SK-N-SH (cell line): Measurements from ENCODE around the gene CENPVL1. TPM values are rescaled to one million over a fixed set of nuclear protein-coding genes. Genes with fewer than 3 reads are reported as not detected.
"Not testable (repeated sequence)": the region's sequence is repeated elsewhere in the genome, so short reads cannot be mapped to it uniquely, and the experiment has no call there.

ENCODE experiments used
- CTCF ChIA-PET: fragments of 300-600, 350-600 bp; formaldehyde crosslinking; extraction: SDS; loops from one replicate; lab custom pipeline; 2021; lab: Yijun Ruan, JAX
- POLR2A ChIA-PET: fragments of 350-600 bp; sonication (Branson Sonifier 250); formaldehyde crosslinking; extraction: SDS; loops from one replicate; lab custom pipeline; 2020; ENCODE audit warnings: antibody characterized with exemption, inconsistent platforms; lab: Yijun Ruan, JAX
- DNase-seq: peaks from one replicate; pipeline ENCODE4 v3.0.0; 2012
- H2AFZ ChIP-seq: fragments of 200-600 bp; sonication (generic); 2 replicates; pipeline ENCODE4 v1.8.1; 2016; ENCODE audit warnings: antibody characterized with exemption, mild to moderate bottlenecking, low read depth
- H3F3A ChIP-seq: fragments of 200-600 bp; sonication (generic); replicated peaks from 2 replicates; pipeline ENCODE3; 2016; ENCODE audit warnings: antibody characterized with exemption, mild to moderate bottlenecking; ENCODE audit not compliant: insufficient read depth
- H3K27ac ChIP-seq, 2 experiments: fragments of 200-500 bp in 1 of 2; fragments of 200-600 bp in 1 of 2; sonication (Bioruptor generic) in 1 of 2; sonication (generic), shearing (Covaris generic) in 1 of 2; 2 replicates each; pipeline versions ENCODE4 v1.5.1 to v1.6.1; 2014 to 2016; ENCODE audit warnings: low read depth in 2 of 2, inconsistent platforms in 1 of 2, low read length in 1 of 2, mild to moderate bottlenecking in 1 of 2, mixed read lengths in 1 of 2
- H3K27me3 ChIP-seq: fragments of 200-600 bp; sonication (generic), shearing (Covaris generic); 2 replicates; pipeline ENCODE4 v1.6.1; 2016; ENCODE audit warnings: mixed run types; ENCODE audit not compliant: insufficient read depth
- H3K36me3 ChIP-seq, 2 experiments: fragments of 200-500 bp in 1 of 2; fragments of 200-600 bp in 1 of 2; sonication (Bioruptor generic) in 1 of 2; sonication (generic) in 1 of 2; replicated peaks in 1 of 2; 2 replicates each; pipeline versions ENCODE3 to v1.5.1; 2014 to 2016; ENCODE audit warnings: low read length in 1 of 2, mild to moderate bottlenecking in 1 of 2; ENCODE audit not compliant: insufficient read depth in 2 of 2, control insufficient read depth in 1 of 2
- H3K4me1 ChIP-seq, 2 experiments: fragments of 200-500 bp in 1 of 2; fragments of 200-600 bp in 1 of 2; sonication (Bioruptor generic) in 1 of 2; sonication (generic), shearing (Covaris generic) in 1 of 2; 2 replicates each; pipeline versions ENCODE4 v1.5.1 to v1.6.1; 2014 to 2016; ENCODE audit warnings: low read depth in 1 of 2, low read length in 1 of 2, mixed run types in 1 of 2; ENCODE audit not compliant: insufficient read depth in 2 of 2, control insufficient read depth in 1 of 2
- H3K4me2 ChIP-seq: fragments of 200-600 bp; sonication (generic), shearing (Covaris generic); 2 replicates; pipeline ENCODE4 v1.6.1; 2017; ENCODE audit warnings: mixed run types
- H3K4me3 ChIP-seq, 2 experiments: fragments of 200-500 bp in 1 of 2; fragments of 200-600 bp in 1 of 2; sonication (Bioruptor generic) in 1 of 2; sonication (generic), shearing (Covaris generic) in 1 of 2; 2 replicates each; pipeline versions ENCODE4 v1.5.1 to v1.8.1; 2014 to 2016; ENCODE audit warnings: low read depth in 2 of 2, inconsistent platforms in 1 of 2, low read length in 1 of 2, mild to moderate bottlenecking in 1 of 2, mixed read lengths in 1 of 2, moderate library complexity in 1 of 2
- H3K79me2 ChIP-seq: fragments of 200-600 bp; sonication (generic); 2 replicates; pipeline ENCODE4 v1.8.1; 2017; ENCODE audit warnings: mild to moderate bottlenecking; ENCODE audit not compliant: insufficient read depth
- H3K9ac ChIP-seq: fragments of 200-600 bp; sonication (generic); 2 replicates; pipeline ENCODE4 v1.6.1; 2017; ENCODE audit warnings: mixed run types
- H3K9me2 ChIP-seq: fragments of 200-600 bp; sonication (generic); 2 replicates; pipeline ENCODE4 v1.6.1; 2017; ENCODE audit warnings: mixed run types
- H3K9me3 ChIP-seq: fragments of 200-600 bp; sonication (generic); 2 replicates; pipeline ENCODE4 v1.6.1; 2017; ENCODE audit warnings: mixed run types, mild to moderate bottlenecking, moderate library complexity
- H4K20me1 ChIP-seq: fragments of 200-600 bp; sonication (generic); 2 replicates; pipeline ENCODE4 v1.6.1; 2017; ENCODE audit warnings: mild to moderate bottlenecking, mixed run types; ENCODE audit not compliant: insufficient read depth
- CHD2 ChIP-seq: fragments of 150-350 bp; IDR thresholded peaks from 2 replicates; pipeline ENCODE4 v1.6.1; 2018; ENCODE audit warnings: low read length; ENCODE audit not compliant: partially characterized antibody
- GABPA ChIP-seq: IDR thresholded peaks from 2 replicates; pipeline ENCODE4 v1.4.0; 2012; ENCODE audit warnings: low read depth, mild to moderate bottlenecking
- GATA2 ChIP-seq: sonication (generic); formaldehyde crosslinking; IDR thresholded peaks from 2 replicates; pipeline ENCODE4 v1.5.0; 2020; ENCODE audit warnings: mild to moderate bottlenecking, missing genetic modification reagents
- NFIC ChIP-seq: IDR thresholded peaks from 2 replicates; pipeline ENCODE4 v1.4.0; 2012; ENCODE audit warnings: borderline replicate concordance
- POLR2AphosphoS5 ChIP-seq: IDR thresholded peaks from 2 replicates; pipeline ENCODE4 v1.6.1; 2012; ENCODE audit warnings: low read depth, low read length
- SIN3A ChIP-seq: IDR thresholded peaks from 2 replicates; pipeline ENCODE4 v1.6.1; 2012; ENCODE audit warnings: low read depth, mild to moderate bottlenecking, low read length, moderate library complexity, borderline replicate concordance
- WGBS: methylation state at CpG from one replicate; pipeline ENCODE4 v1.1.6; 2017; ENCODE audit warnings: low lambda C conversion rate; 5-methylcytosine and 5-hydroxymethylcytosine counted together
- polyA plus RNA-seq, 3 experiments: library from polyadenylated mRNA; depleted of rRNA; stranded (reverse); fragments of >200 nt; gene quantifications; 2 replicates each; pipeline ENCODE4 v1.2.3, GENCODE V29; 2012
- TF ChIP-seq, protein P1 (sequence below): IDR thresholded peaks from 2 replicates; pipeline ENCODE4 v1.4.0; 2012; ENCODE audit warnings: low read depth, borderline replicate concordance
- TF ChIP-seq, protein P2 (sequence below): fragments of 150-350 bp; IDR thresholded peaks from 2 replicates; pipeline ENCODE4 v1.6.1; 2016; ENCODE audit warnings: mild to moderate bottlenecking, low read depth, low read length
- TF ChIP-seq, protein P3 (sequence below): IDR thresholded peaks from 2 replicates; pipeline ENCODE4 v1.4.0; 2012; ENCODE audit warnings: low read depth
- TF ChIP-seq, protein P4 (sequence below): IDR thresholded peaks from 2 replicates; pipeline ENCODE4 v1.4.0; 2012; ENCODE audit warnings: low read depth, borderline replicate concordance

Gene CENPVL1
- polyA plus RNA-seq, 1 of the 3 experiments (the other 2 are of a cell fraction) = 0.03 TPM

DNA sequence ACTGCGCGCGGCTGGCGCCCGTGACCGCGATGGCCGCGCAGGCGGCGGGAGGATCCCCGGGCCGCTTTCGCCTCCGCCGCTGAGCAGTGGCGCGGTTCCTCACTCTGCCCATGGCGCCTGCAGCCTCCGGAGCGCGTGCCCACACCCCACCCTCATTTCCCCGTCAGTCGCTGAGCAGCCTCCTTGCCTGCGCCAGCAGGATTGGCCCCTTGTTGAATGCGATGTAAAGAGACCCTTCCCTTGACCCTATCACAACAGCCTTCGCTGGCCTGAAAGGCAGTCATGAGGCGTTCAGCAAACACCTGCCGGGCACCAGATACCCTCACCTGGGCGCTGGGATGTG, 27.6 kb upstream of the CENPVL1 start, which contains the start of gene CENPVL2:
Gene CENPVL2, minus strand, starts transcription at position 112 of the 343 bp plus-strand sequence. Its CDS starts 0 bp downstream, at position 112.
- H3K79me2 ChIP-seq, CTCF ChIA-PET, H3K4me1 ChIP-seq, H3K36me3 ChIP-seq, DNase-seq, H3F3A ChIP-seq, H3K4me3 ChIP-seq, H3K9me2 ChIP-seq, POLR2A ChIA-PET, H3K4me2 ChIP-seq, H3K27ac ChIP-seq, H3K27me3 ChIP-seq, H2AFZ ChIP-seq, H4K20me1 ChIP-seq, H3K9ac ChIP-seq, H3K9me3 ChIP-seq: not testable (repeated sequence)
- no CpG with 5 or more reads among the region's 30 CpGs for WGBS

DNA sequence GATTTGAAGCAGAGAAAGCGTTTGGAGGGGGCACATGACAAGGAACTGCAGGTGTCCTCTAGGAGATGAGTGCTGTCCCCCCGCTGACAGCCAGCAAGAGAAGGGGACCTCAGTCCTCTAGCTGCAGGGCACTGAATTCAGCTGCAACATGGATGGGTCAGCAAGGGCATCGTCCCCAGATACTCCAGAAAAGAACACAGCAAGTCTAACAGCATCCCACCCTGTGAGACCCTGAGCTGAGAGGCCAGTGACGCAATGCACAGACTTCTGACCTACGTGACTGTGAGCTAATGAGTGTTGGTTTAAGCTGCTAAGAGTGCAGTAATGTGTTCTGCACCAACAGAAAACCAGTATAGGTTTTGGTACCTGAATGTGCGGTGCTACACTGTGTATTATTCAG, 16.1 kb upstream of the CENPVL1 start:
- H3K4me2 ChIP-seq = no peak overlapping the region
- ChIA-PET POLR2A (no interaction called here), CTCF (no interaction called here)
- no peaks in the 10 kb centered on the region for H4K20me1 ChIP-seq
- H3K4me3 ChIP-seq = no peak overlapping the region
- no peaks in the 10 kb centered on the region for H3K79me2 ChIP-seq
- H3K27ac ChIP-seq = no peak overlapping the region
- H3K9ac ChIP-seq = no peak overlapping the region
- no peaks in the 10 kb centered on the region for H3K9me2 ChIP-seq
- H3F3A ChIP-seq = no peaks in the 10 kb centered on the region
- TF ChIP-seq NFIC = no peak
- TF ChIP-seq POLR2AphosphoS5 = no peak
- H3K9me3 ChIP-seq = no peaks in the 10 kb centered on the region
- peaks cover 6% of the 10 kb centered on the region; the same call in 1 of the 2 replicates for H3K27me3 ChIP-seq
- no peaks in the 10 kb centered on the region for H3K4me1 ChIP-seq
- H3K36me3 ChIP-seq = no peaks in the 10 kb centered on the region
- no peak overlapping the region for H2AFZ ChIP-seq
- WGBS = 10% methylated on average over 6 of the region's 6 CpGs
- no peak for DNase-seq

DNA sequence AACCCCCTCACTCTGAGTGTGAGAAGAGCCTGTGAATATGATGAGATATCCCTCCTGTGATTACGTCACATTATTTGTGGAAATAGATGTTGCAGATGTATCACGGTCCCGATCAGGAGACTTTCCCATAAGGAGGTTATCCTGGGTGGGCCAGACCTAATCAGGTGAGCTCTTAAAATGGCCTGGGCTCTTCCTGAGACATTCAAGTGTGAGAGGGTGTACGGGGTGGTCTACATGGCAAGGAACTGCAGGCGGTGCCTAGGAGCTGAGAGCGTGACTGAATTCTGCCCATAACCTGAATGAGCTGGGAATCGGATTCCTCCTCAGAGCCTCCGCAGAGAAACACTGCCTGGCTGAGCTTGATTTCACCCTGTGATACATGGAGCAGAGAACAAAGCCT, 12.9 kb upstream of the CENPVL1 start:
- CTCF ChIA-PET = no interaction called here
- no peak for DNase-seq
- POLR2A ChIA-PET = no interaction called here
- Histone ChIP-seq H3K4me2 (no peak overlapping the region), H3K9ac (no peak overlapping the region), H2AFZ (no peak overlapping the region), H3K27me3 (peaks cover 6% of the 10 kb centered on the region; the same call in 1 of the 2 replicates), H3K36me3 (no peaks in the 10 kb centered on the region), H3F3A (no peaks in the 10 kb centered on the region), H3K9me3 (no peaks in the 10 kb centered on the region), H3K27ac (no peak overlapping the region), H4K20me1 (no peaks in the 10 kb centered on the region), H3K79me2 (no peaks in the 10 kb centered on the region)
- 0% methylated on average over 1 of the region's 8 CpGs for WGBS
- TF ChIP-seq, protein P1, sequence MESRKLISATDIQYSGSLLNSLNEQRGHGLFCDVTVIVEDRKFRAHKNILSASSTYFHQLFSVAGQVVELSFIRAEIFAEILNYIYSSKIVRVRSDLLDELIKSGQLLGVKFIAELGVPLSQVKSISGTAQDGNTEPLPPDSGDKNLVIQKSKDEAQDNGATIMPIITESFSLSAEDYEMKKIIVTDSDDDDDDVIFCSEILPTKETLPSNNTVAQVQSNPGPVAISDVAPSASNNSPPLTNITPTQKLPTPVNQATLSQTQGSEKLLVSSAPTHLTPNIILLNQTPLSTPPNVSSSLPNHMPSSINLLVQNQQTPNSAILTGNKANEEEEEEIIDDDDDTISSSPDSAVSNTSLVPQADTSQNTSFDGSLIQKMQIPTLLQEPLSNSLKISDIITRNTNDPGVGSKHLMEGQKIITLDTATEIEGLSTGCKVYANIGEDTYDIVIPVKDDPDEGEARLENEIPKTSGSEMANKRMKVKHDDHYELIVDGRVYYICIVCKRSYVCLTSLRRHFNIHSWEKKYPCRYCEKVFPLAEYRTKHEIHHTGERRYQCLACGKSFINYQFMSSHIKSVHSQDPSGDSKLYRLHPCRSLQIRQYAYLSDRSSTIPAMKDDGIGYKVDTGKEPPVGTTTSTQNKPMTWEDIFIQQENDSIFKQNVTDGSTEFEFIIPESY = no peak
- TF ChIP-seq GABPA (no peak), GATA2 (no peak), CHD2 (no peak), POLR2AphosphoS5 (no peak), SIN3A (no peak)
- TF ChIP-seq, protein P2, sequence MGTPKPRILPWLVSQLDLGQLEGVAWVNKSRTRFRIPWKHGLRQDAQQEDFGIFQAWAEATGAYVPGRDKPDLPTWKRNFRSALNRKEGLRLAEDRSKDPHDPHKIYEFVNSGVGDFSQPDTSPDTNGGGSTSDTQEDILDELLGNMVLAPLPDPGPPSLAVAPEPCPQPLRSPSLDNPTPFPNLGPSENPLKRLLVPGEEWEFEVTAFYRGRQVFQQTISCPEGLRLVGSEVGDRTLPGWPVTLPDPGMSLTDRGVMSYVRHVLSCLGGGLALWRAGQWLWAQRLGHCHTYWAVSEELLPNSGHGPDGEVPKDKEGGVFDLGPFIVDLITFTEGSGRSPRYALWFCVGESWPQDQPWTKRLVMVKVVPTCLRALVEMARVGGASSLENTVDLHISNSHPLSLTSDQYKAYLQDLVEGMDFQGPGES = no peak
- TF ChIP-seq, protein P3, sequence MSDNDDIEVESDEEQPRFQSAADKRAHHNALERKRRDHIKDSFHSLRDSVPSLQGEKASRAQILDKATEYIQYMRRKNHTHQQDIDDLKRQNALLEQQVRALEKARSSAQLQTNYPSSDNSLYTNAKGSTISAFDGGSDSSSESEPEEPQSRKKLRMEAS = no peak
- TF ChIP-seq, protein P4, sequence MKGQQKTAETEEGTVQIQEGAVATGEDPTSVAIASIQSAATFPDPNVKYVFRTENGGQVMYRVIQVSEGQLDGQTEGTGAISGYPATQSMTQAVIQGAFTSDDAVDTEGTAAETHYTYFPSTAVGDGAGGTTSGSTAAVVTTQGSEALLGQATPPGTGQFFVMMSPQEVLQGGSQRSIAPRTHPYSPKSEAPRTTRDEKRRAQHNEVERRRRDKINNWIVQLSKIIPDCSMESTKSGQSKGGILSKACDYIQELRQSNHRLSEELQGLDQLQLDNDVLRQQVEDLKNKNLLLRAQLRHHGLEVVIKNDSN = no peak
- TF ChIP-seq, all 33 proteins: peak for 0
- no peaks in the 10 kb centered on the region for H3K9me2 ChIP-seq
- no peak overlapping the region for H3K4me3 ChIP-seq
- no peaks in the 10 kb centered on the region for H3K4me1 ChIP-seq

DNA sequence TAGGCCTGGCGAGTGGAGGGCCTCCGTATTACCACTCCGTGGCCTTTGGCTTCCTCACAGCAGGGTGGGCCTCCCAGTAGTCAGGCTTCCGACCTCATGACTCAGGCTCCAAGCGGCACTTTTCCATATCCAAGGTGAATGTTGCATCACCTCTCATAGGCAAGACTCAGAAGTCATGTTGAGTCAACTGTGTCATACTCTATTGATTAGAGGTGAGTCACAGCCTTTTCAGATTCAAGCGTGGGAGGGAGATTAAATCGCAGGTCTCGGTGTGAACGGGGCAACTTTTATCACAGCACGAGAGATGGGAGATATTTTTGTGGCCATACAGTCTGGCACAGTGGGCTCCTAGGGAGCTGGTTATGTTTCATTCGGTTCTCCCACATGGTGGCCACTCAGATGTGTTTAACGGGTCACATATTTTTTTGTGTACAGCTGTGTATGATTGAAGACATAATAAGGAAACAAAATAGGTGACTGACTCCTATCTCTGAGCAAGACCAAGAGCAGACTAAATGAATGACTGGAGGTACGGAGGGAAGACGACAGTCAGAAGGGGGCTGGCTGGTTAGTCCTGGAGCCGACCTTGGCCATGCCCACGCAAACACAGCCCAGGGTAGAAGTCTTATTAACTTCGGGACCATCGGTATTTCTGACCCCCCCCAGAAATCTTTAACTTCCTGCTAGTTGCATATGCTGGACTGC, 2.8 kb downstream of the CENPVL1 start:
- H3K4me3 ChIP-seq, H3F3A ChIP-seq, H2AFZ ChIP-seq, H3K36me3 ChIP-seq, DNase-seq, POLR2A ChIA-PET, H3K4me1 ChIP-seq, H3K9me3 ChIP-seq, H4K20me1 ChIP-seq, H3K9me2 ChIP-seq, H3K4me2 ChIP-seq, H3K27me3 ChIP-seq, H3K27ac ChIP-seq, H3K9ac ChIP-seq, H3K79me2 ChIP-seq, CTCF ChIA-PET: not testable (repeated sequence)
- WGBS = no CpG with 5 or more reads among the region's 18 CpGs
